Measurements from ENCODE around the gene LRP1.

LRP1 gene

DNA sequence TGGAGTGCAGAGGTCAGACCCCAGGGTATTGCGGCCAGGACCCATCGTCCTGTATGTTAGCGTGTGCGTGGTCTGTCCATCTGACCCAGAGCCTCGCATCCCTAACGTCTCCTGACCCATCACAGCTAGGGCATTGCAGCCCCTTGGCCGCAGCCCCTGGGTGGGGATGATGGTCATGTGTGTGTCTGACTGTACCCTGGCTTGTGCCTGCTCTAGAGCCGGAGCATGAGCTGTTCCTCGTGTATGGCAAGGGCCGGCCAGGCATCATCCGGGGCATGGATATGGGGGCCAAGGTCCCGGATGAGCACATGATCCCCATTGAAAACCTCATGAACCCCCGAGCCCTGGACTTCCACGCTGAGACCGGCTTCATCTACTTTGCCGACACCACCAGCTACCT, 29.9 kb downstream of the LRP1 start:
- Histone ChIP-seq H3K4me3 (no peak overlapping the region), H3K27ac (peak overlapping the region; percentile 37 to 80)
- DNase-seq (ENCODE audit: low spot score), result no peak
- TF ChIP-seq, protein P1, sequence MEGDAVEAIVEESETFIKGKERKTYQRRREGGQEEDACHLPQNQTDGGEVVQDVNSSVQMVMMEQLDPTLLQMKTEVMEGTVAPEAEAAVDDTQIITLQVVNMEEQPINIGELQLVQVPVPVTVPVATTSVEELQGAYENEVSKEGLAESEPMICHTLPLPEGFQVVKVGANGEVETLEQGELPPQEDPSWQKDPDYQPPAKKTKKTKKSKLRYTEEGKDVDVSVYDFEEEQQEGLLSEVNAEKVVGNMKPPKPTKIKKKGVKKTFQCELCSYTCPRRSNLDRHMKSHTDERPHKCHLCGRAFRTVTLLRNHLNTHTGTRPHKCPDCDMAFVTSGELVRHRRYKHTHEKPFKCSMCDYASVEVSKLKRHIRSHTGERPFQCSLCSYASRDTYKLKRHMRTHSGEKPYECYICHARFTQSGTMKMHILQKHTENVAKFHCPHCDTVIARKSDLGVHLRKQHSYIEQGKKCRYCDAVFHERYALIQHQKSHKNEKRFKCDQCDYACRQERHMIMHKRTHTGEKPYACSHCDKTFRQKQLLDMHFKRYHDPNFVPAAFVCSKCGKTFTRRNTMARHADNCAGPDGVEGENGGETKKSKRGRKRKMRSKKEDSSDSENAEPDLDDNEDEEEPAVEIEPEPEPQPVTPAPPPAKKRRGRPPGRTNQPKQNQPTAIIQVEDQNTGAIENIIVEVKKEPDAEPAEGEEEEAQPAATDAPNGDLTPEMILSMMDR (IDR thresholded peaks at IDR 0.05), result no peak

DNA sequence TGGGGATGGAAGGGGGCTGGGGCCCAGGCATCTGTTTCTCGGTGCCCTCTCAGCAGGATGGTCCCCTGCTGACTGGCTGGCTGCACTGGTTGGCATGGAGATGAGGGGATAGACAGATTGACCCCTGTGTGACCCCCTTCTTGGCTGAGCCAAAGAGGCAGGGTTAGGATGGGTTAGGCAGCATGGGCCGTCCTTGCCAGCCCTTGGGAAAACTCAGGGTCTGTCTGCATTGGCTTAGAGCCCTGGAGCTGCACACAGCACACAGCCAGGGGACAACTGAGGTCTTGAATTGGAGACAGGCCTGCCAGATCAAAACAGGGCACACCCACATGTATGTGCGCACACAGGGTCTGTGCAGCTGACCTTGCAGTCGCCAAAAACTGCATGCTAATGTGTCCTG, 30.4 kb downstream of the LRP1 start:
- Histone ChIP-seq H3K4me3 (no peak overlapping the region), H3K27ac (peak overlapping the region; percentile 37 to 80)
- TF ChIP-seq, protein P1 (IDR thresholded peaks at IDR 0.05), result no peak
- no peak for DNase-seq (ENCODE audit: low spot score)

DNA sequence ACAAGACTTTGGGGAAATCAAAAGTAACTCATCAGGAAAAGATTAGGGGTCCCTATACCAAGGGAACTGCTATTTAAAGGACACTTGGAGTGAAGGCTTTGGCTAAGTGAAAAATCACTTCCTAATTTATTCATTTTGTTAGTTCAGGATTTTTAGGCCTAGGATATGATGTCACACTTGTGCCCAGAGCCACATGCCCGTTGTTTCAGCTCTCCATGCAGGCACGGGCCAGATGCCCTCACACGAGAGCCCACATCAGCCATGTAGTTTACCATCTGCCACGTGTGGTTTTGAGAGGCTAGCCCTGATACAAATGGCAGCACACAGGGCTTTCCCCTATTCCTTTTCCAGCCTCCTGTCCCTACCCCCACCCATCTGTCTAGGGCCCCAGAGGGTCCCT, 31.0 kb downstream of the LRP1 start:
- peak overlapping the region in 1 of 2 donors; percentile 80 for H3K27ac ChIP-seq
- no peak overlapping the region for H3K4me3 ChIP-seq
- DNase-seq (ENCODE audit: low spot score), result no peak
- TF ChIP-seq, protein P1 (IDR thresholded peaks at IDR 0.05), result no peak

DNA sequence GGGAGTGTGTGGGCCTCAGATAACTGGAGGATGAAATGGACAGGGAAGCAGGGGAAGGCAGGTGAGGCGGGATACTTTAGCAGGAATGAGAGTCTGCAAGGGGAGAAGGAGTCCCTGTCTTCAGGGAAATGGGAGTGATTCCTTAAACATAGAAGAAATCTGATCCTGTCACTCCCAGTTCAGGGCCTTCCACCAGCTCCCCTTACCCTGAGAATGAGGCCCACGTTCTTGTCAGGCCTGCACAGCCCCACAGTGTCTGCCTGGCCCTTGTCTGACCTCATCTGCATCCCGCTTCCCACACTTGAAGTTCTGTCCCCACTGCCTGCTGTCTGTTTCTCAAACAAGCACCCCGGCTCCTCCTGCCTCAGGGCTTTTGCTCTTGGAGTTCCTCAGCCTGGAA, 31.8 kb downstream of the LRP1 start:
- DNase-seq (ENCODE audit: low spot score), result no peak
- Histone ChIP-seq H3K4me3 (no peak overlapping the region), H3K27ac (peak overlapping the region; percentile 5 to 80)
- TF ChIP-seq, protein P1 (IDR thresholded peaks at IDR 0.05), result no peak

DNA sequence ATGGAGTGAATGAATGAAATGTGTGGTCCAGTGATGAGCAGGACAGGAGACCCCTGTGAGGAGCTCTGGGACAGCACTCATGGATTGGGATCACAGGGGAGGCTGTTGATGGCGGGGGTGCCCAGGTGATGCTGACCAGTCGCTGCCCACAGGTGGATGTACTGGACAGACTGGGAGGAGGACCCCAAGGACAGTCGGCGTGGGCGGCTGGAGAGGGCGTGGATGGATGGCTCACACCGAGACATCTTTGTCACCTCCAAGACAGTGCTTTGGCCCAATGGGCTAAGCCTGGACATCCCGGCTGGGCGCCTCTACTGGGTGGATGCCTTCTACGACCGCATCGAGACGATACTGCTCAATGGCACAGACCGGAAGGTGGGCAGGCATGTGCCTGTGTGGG, 32.5 kb downstream of the LRP1 start:
- Histone ChIP-seq H3K27ac (peak overlapping the region in 1 of 2 donors; percentile 80), H3K4me3 (no peak overlapping the region)
- DNase-seq (ENCODE audit: low spot score), result no peak
- TF ChIP-seq, protein P1 (IDR thresholded peaks at IDR 0.05), result no peak

DNA sequence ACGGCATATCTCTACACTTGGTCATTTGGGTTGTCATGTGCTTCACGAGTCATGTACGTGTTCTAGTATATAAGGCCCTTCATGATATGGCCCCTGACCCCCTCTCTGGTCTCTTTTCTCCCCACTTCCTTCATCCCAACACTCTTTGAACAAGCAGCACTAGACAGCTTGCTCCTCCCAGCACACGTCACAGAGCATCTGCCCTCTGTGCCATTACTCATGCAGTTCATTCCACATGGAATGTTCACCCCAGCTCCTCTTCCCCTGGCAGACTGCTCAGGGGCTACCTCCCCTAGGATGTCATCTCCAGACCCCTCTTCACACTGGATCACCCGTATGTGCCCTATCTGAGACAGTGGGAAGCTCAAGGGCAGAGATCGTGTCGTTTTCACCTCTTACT, 33.2 kb downstream of the LRP1 start:
- no peak overlapping the region for H3K4me3 ChIP-seq
- TF ChIP-seq, protein P1 (IDR thresholded peaks at IDR 0.05), result no peak
- DNase-seq (ENCODE audit: low spot score), result no peak
- peak overlapping the region in 1 of 2 donors; percentile 43 for H3K27ac ChIP-seq

DNA sequence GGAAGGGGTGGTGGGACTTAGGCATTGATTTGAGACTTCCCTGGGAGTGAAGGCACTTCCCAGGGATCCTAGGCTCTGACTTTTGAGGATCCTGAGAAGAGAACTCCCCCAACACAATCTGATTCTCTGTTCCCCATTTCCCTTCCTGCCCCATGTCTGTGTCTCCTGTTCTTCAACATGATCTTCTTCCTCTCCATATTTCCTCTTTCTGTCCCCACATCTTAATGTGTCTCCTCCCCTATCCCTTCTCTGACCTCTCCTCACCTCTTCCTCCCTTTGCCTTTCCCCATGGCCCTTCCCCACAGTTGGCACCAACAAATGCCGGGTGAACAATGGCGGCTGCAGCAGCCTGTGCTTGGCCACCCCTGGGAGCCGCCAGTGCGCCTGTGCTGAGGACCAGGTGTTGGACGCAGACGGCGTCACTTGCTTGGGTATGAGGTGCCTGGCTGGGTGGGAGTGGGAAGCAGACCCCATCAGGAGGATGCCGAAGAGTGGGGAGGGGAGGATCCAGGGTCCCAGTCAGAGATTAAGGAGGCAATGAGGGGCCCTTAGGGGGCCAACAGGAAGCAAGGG, 34.4 kb downstream of the LRP1 start:
- Histone ChIP-seq H3K27ac (peak overlapping the region in 1 of 2 donors; percentile 43), H3K4me3 (no peak overlapping the region)
- no peak for DNase-seq (ENCODE audit: low spot score)
- TF ChIP-seq, protein P1 (IDR thresholded peaks at IDR 0.05), result no peak

Measured in coronary artery (tissue), 2 donors.